ENCODE results near the gene PBX4.

Gene PBX4

GRCh38 chr19:19575411-19575810, 43.1 kb downstream of the PBX4 start:
- no peaks in the 10 kb centered on the region for H3K79me2 ChIP-seq (ENCODE audit: insufficient read depth, low read length)
- no peaks in the 10 kb centered on the region for H3F3A ChIP-seq (ENCODE audit: insufficient read depth)
- TF ChIP-seq EZH2phosphoT487 (conservative IDR thresholded peaks at IDR 0.05; ENCODE audit: low read length) (no peak), CTCF (IDR thresholded peaks at IDR 0.05; ENCODE audit: insufficient read depth, low read length, poor library complexity, severe bottlenecking) (no peak)
- H2AFZ ChIP-seq (ENCODE audit: low read depth, low read length, severe bottlenecking) = no peak overlapping the region
- no peaks in the 10 kb centered on the region for H3K36me3 ChIP-seq (ENCODE audit: low read length)
- H4K20me1 ChIP-seq (ENCODE audit: low read depth, low read length) = no peaks in the 10 kb centered on the region
- no peak overlapping the region for H3K4me2 ChIP-seq (ENCODE audit: low read depth, low read length, poor library complexity, severe bottlenecking)
- H3K9me3 ChIP-seq (ENCODE audit: insufficient read depth, low read length) = no peaks in the 10 kb centered on the region
- H3K9me2 ChIP-seq (replicated peaks; ENCODE audit: insufficient read depth, low read length) = no peaks in the 10 kb centered on the region
- no peak overlapping the region for H3K9ac ChIP-seq (ENCODE audit: low read length)
- H3K4me3 ChIP-seq (ENCODE audit: insufficient read depth, low read length, poor library complexity, severe bottlenecking) = no peak overlapping the region
- no peak overlapping the region for H3K27ac ChIP-seq (ENCODE audit: low read depth, low read length)
- no peaks in the 10 kb centered on the region for H3K27me3 ChIP-seq (ENCODE audit: low read length)

GRCh38 chr19:19571071-19571786, 47.3 kb downstream of the PBX4 start:
- Histone ChIP-seq H4K20me1 (ENCODE audit: low read depth, low read length) (no peaks in the 10 kb centered on the region), H3K36me3 (ENCODE audit: low read length) (no peaks in the 10 kb centered on the region), H3K4me3 (ENCODE audit: insufficient read depth, low read length, poor library complexity, severe bottlenecking) (no peak overlapping the region), H3K4me2 (ENCODE audit: low read depth, low read length, poor library complexity, severe bottlenecking) (no peak overlapping the region), H3K79me2 (ENCODE audit: insufficient read depth, low read length) (no peaks in the 10 kb centered on the region), H2AFZ (ENCODE audit: low read depth, low read length, severe bottlenecking) (no peak overlapping the region), H3K9ac (ENCODE audit: low read length) (no peak overlapping the region), H3K27me3 (ENCODE audit: low read length) (no peaks in the 10 kb centered on the region), H3F3A (ENCODE audit: insufficient read depth) (no peaks in the 10 kb centered on the region), H3K9me3 (ENCODE audit: insufficient read depth, low read length) (no peaks in the 10 kb centered on the region), H3K9me2 (replicated peaks; ENCODE audit: insufficient read depth, low read length) (no peaks in the 10 kb centered on the region), H3K27ac (ENCODE audit: low read depth, low read length) (no peak overlapping the region)
- no peak for TF ChIP-seq CTCF (IDR thresholded peaks at IDR 0.05; ENCODE audit: insufficient read depth, low read length, poor library complexity, severe bottlenecking)
- no peak for TF ChIP-seq EZH2phosphoT487 (conservative IDR thresholded peaks at IDR 0.05; ENCODE audit: low read length)

GRCh38 chr19:19570571-19570970, 47.9 kb downstream of the PBX4 start:
- Histone ChIP-seq H2AFZ (ENCODE audit: low read depth, low read length, severe bottlenecking) (no peak overlapping the region), H4K20me1 (ENCODE audit: low read depth, low read length) (no peaks in the 10 kb centered on the region), H3K27ac (ENCODE audit: low read depth, low read length) (no peak overlapping the region), H3K9me3 (ENCODE audit: insufficient read depth, low read length) (no peaks in the 10 kb centered on the region), H3K36me3 (ENCODE audit: low read length) (no peaks in the 10 kb centered on the region), H3K9me2 (replicated peaks; ENCODE audit: insufficient read depth, low read length) (no peaks in the 10 kb centered on the region), H3F3A (ENCODE audit: insufficient read depth) (no peaks in the 10 kb centered on the region), H3K4me2 (ENCODE audit: low read depth, low read length, poor library complexity, severe bottlenecking) (no peak overlapping the region), H3K79me2 (ENCODE audit: insufficient read depth, low read length) (no peaks in the 10 kb centered on the region), H3K27me3 (ENCODE audit: low read length) (no peaks in the 10 kb centered on the region), H3K9ac (ENCODE audit: low read length) (no peak overlapping the region), H3K4me3 (ENCODE audit: insufficient read depth, low read length, poor library complexity, severe bottlenecking) (no peak overlapping the region)
- TF ChIP-seq CTCF (IDR thresholded peaks at IDR 0.05; ENCODE audit: insufficient read depth, low read length, poor library complexity, severe bottlenecking) = no peak
